Amniotic stem cell (primary cell): ENCODE data around the gene COX7B.
"Not testable (repeated sequence)": the region's sequence is repeated elsewhere in the genome, so short reads cannot be mapped to it uniquely, and the experiment has no call there.

ENCODE experiments used
- DNase-seq: peaks from one replicate; lab custom pipeline; 2025; lab: John Stamatoyannopoulos, UW

Gene COX7B

GRCh38 chrX:77899081-77899828 is at the start of gene COX7B:
TSS of gene COX7B (plus strand) at chrX:77899468. CDS start at chrX:77899554, 86 bp downstream.
- peak; percentile 93 for DNase-seq

GRCh38 chrX:77875372-77875771 is 23.9 kb upstream of the COX7B start:
- DNase-seq, result no peak

GRCh38 chrX:77881418-77881817 is 17.9 kb upstream of the COX7B start:
- not testable (repeated sequence) for DNase-seq

- no peak for DNase-seq
Observed at GRCh38 chrX:77892887-77893286, 6.4 kb upstream of the COX7B start.

- no peak for DNase-seq
Observed at GRCh38 chrX:77893713-77894112, 5.6 kb upstream of the COX7B start.

GRCh38 chrX:77894921-77895886 is 4.1 kb upstream of the COX7B start, which contains the start of gene MAGT1:
TSS of gene MAGT1 (minus strand) at chrX:77895435. CDS start at chrX:77895410, 25 bp downstream.
- peak; percentile 92 for DNase-seq

GRCh38 chrX:77900688-77901087 is 1.4 kb downstream of the COX7B start:
- no peak for DNase-seq

GRCh38 chrX:77901506-77901905 is 2.2 kb downstream of the COX7B start:
- DNase-seq, result no peak

- DNase-seq, result peak; percentile 65
Observed at GRCh38 chrX:77910108-77910840, 11.0 kb downstream of the COX7B start, which contains the start of gene ATP7A. TSS of gene ATP7A (plus strand) at chrX:77910693. CDS start at chrX:77971642, 60,949 bp downstream.

GRCh38 chrX:77917294-77917933 is 18.1 kb downstream of the COX7B start:
- DNase-seq, result no peak

- no peak for DNase-seq
Observed at GRCh38 chrX:77918568-77918967, 19.3 kb downstream of the COX7B start.

GRCh38 chrX:77919370-77919769 is 20.1 kb downstream of the COX7B start:
- not testable (repeated sequence) for DNase-seq

- no peak for DNase-seq
Observed at GRCh38 chrX:77922787-77923186, 23.5 kb downstream of the COX7B start.

- no peak for DNase-seq
Observed at GRCh38 chrX:77924320-77924859, 25.1 kb downstream of the COX7B start.

GRCh38 chrX:77925764-77926163 is 26.5 kb downstream of the COX7B start:
- DNase-seq, result no peak

GRCh38 chrX:77930581-77930980 is 31.3 kb downstream of the COX7B start:
- DNase-seq, result no peak

- DNase-seq, result no peak
Observed at GRCh38 chrX:77935886-77936285, 36.6 kb downstream of the COX7B start.

GRCh38 chrX:77936299-77936698 is 37.0 kb downstream of the COX7B start:
- DNase-seq, result no peak

GRCh38 chrX:77937291-77937690 is 38.0 kb downstream of the COX7B start:
- no peak for DNase-seq

GRCh38 chrX:77938083-77938680 is 38.9 kb downstream of the COX7B start:
- DNase-seq, result no peak

GRCh38 chrX:77945031-77945430 is 45.8 kb downstream of the COX7B start:
- DNase-seq, result not testable (repeated sequence)
